Measurements from ENCODE around the gene LUZP2.
"Not testable (repeated sequence)": the region's sequence is repeated elsewhere in the genome, so short reads cannot be mapped to it uniquely, and the experiment has no call there.

LUZP2 gene

GRCh38 chr11:24932110-24933000, 435.5 kb downstream of the LUZP2 start:
- DNase-seq, result no peak

GRCh38 chr11:24934733-24935439, 438.0 kb downstream of the LUZP2 start:
- DNase-seq, result no peak

DNA sequence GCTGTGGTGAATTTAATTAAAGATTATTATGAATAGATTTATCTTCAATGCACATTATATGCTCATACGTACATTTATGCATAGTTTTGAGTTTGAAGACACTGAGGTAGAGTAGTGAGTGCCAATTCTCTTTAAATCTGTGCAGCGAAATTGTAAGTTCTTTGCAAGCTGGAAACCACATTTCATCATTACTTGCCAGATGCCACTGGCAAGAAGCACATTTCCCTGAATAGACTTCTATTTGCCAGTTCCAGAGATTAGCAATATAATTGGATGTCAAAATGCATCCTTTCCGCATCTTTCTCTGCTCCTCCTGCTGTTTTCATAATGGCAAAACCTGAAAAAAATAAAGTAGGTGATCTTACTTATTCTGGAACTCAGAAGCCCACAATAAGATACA, 448.0 kb downstream of the LUZP2 start:
- no peak for DNase-seq

DNA sequence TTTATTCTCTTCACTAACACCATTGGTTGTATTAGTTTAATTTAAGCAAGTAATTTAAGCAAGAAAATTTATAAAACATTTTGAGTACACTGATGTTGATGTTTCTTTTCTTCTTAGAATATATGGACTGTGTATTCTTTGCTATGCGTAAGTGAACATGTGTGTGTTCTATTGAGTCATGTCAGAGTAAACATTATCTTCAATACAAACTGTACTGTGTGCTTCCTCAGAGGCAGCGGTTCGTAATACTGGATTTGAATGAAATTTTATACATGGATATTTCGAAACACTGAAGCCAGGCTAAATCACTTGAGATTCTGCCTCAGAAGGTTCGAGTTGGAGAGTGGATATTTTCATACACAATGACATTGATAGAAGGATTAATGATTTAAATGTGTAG, 452.6 kb downstream of the LUZP2 start:
- DNase-seq, result no peak

GRCh38 chr11:24963852-24964251, 467.0 kb downstream of the LUZP2 start:
- DNase-seq, result no peak

- DNase-seq, result no peak
Observed at GRCh38 chr11:24965748-24966147, 468.9 kb downstream of the LUZP2 start.

DNA sequence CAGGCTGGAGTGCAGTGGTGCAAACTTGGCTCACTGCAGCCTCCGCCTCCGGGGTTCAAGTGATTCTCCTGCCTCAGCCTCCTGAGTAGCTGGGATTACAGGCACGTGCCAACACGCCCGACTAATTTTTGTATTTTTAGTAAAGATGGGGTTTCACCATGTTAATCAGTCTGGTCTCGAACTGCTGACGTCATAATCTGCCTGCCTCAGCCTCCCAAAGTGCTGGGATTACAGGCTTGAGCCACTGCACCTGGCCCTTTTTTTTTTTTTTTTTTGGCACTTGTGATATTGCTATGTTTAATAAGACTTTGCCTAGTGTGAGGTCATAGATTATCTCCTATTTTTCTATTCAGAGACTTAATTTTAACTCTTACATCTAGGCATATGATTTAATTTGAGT, 497.1 kb downstream of the LUZP2 start:
- not testable (repeated sequence) for DNase-seq

GRCh38 chr11:24999929-25000328, 503.1 kb downstream of the LUZP2 start:
- not testable (repeated sequence) for DNase-seq

GRCh38 chr11:25037431-25037830, 540.6 kb downstream of the LUZP2 start:
- DNase-seq, result no peak

- DNase-seq, result no peak
Observed at GRCh38 chr11:25038131-25038530, 541.3 kb downstream of the LUZP2 start.

DNA sequence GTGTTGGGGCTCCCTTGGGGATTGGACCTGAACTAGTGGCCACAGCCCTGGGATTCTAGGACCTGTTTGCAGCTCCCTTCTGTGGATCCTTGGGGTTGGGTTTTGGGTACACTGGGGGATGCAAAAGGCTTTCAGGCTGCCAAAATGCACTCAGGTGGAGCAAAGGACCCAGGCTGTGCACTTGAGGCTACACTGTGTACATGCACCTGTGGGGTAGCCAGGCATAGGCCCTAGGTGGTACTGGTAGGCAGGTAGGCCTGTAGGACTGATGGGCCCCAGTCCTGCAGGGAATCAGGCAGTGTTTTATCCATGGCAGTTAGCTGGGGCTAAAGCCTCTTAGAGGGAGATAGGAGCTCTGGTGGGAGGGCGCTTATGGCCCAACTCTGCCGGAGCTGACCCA, 542.3 kb downstream of the LUZP2 start:
- DNase-seq, result no peak

DNA sequence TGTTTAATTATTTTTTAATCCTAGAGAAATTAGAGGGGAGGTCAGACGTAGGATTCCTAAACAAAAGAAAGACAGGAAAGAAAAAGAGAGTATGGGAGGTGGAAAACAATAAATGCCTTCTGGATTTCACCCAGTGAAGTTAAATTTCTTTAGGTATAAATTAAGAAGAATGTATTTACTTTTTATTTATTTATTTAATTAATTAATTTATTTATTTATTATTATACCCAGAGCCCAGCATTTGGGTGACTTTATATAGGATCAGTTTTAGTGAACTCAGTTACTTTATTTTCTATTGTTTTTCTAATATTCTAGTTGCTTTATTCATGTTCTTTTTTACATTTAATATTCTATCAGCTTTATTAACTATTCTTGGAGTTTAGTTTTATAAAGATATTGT, 551.8 kb downstream of the LUZP2 start:
- no peak for DNase-seq

DNA sequence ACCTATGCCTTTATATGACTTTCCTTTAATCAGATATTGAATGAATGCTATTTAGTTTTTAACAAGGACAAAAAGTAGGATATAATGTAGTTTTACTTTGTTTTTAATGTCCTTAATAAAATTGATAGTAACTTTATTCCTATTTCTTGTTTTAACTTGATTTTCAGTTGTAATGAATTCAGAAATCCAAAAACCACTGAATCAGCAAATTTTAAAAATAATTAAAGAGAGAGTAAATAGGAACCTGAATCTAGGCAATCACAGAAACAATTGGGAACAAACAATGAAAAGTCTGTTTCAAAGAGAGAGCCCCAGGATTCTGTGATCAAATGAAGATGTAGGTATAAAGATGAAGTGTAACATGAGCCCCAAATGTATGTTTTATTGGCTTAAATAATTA, 556.0 kb downstream of the LUZP2 start:
- no peak for DNase-seq

- no peak for DNase-seq
Observed at GRCh38 chr11:25057861-25058260, 561.0 kb downstream of the LUZP2 start.

DNA sequence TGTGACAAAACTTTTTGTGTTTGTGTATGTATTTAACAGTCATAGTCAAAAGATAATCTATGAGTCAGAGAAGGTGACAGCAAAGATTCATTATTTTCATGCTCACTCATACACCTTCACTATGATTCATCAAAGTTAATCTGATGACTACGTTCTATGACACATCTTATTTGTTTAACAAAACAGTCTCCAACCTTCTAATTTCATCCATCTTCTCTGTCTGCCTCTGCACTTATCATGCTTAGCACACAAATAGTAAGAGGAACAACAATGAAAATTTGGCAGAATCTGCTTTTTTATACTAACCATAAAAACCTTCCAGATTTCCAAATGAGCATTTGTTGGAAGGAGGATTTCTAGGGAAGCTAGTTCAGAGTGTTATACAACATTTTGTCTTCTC, 568.9 kb downstream of the LUZP2 start:
- no peak for DNase-seq

GRCh38 chr11:25066706-25067105, 569.9 kb downstream of the LUZP2 start:
- no peak for DNase-seq

DNA sequence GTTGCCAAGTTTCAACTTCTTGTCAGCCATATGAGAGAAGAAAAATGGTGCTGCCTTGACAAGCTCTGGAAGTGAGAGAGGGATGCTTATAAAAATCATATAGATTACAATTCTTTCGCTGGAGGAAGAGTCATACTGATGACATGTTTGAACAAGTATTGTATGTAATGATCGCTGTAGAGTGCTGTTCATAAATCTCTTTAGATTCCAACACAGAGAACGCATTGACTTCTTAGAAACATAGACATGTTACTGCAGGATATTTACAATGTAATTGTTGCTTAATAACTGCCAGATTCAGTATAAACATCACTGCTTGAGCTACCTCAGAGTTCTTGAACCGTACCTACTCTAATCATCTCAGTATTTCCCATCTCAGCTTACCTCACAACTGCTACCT, 571.6 kb downstream of the LUZP2 start:
- no peak for DNase-seq

- no peak for DNase-seq
Observed at GRCh38 chr11:25094085-25094802, 597.4 kb downstream of the LUZP2 start.

DNA sequence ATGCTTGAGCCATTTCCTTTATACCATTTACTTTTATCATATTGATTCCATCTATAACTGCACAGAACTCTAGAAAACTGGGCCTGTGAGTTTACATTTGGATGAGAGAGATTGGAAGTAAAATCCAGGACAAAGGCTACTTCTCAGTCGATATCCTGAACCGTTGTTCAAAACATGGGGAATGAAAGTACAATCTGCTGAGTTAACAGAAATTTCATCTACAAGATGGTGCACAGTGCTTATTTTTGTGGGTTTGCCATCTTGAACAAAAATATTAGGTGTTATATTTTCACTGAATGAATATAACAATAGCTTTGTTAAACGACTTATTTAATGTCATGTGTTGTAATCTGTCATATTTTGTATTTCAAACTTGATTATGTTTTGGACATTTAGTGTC, 622.6 kb downstream of the LUZP2 start:
- DNase-seq, result no peak

All from inflammatory macrophage (primary cell).